IPS DF 19.7 (cell line): Measurements from ENCODE around the gene FOXJ2.
"Not testable (repeated sequence)": the region's sequence is repeated elsewhere in the genome, so short reads cannot be mapped to it uniquely, and the experiment has no call there.

Experiments used
- DNase-seq: peaks from one replicate; pipeline ENCODE4 v3.0.0-alpha.2; 2013; ENCODE audit warnings: low read depth, low spot score

FOXJ2 gene

GRCh38 chr12:8030189-8030588 is 2.3 kb upstream of the FOXJ2 start:
- no peak for DNase-seq

GRCh38 chr12:8031017-8031416 is 1.5 kb upstream of the FOXJ2 start:
- DNase-seq: not testable (repeated sequence)

GRCh38 chr12:8031872-8032241 is 659 bp upstream of the FOXJ2 start:
- DNase-seq: no peak

- peak; percentile 54 for DNase-seq
These were observed 883 bp downstream of the FOXJ2 start for GRCh38 chr12:8033153-8034044.

DNA sequence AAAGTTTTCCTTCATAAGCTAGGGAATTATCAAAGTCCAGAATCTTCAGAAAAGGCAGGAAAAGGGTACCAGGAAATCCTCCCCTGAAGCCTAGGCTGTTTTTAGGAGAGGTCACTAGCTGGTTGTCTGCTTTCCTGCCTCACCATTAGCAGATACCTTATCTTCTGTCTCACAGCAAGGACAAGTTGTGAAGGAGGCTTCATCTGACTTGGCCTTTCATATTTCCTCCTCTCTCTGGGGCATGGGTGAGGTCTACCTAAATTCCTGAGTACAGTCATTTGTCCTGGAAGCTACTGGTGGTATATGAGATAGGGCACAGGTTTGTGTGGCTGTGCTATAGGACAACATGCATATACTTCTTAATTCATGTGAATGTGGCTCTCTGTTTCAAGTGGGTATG is 2.3 kb downstream of the FOXJ2 start:
- DNase-seq: no peak

DNA sequence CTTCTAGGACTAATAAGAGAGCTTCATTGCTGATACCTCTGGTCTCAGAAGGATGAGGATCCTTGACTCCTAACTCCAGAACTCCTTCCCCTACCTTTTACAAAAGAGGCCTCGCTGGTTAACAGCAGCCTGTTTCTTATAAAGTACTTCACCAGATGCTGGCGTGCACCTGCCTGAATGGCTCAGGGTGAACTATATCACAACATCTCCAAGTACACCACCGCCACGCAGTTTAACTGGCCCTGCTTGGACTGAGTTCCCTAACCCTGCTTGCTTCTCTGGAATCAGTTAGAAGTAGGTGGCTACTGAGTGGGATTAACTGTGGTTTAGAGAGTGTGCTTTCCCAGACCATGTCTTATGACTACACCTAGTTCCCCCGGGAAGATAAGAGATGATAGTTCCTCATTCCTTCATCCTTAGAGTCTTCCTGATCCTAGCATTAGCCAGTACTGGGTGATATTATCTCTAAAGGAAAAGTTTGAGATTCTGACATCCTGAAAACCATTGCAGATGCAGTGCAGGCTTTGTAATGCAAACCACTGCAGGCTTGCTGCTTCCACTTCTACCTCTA is 3.0 kb downstream of the FOXJ2 start:
- DNase-seq: no peak

DNA sequence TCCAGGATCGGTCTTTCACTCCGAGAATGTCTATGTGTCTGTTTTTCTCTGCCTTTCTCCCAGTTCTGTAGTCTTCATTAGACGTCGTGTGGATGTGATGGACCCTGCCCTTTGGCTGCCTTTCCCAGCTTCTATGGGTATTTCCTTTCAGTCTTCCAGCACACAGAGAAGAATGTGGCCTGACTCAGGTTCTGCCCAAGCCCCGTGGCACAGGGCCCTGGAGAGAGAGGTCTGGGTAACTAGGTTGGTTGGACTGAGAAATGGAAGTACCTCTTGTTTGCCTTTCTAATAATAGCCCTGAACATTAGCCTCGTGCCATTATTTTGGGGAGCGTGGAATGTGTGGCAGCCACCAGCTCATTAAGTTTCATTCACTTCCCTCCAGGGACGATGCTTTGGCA is 3.8 kb downstream of the FOXJ2 start:
- no peak for DNase-seq

DNA sequence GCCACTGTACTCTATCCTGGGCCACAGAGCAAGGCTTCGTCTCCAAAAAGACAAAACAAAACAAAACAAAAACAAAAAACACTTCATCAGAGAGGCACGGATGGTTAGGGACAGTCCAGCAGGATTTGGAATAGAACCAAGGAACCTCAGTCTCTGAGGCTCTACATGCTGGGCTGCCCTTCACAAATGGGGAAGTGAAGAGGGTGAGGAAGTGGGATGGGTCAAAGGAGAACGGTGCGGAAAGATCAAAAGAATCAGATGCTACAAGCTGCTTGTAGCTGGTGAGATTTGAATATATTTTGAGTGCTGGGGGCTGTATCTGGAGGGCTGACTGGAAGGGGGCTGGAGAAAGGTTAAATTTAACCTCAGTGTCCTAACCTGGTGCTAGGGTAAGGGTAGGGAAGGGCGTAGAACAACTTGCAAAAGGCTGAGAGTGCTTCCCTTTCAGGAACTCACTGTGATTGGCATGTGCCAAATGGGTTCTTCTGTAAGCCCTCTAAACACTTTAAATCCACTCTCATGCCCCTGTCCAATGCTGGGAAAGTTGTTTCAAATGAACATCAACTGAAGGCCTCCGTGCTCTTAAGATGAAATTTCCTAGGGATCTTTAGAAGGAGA is 4.6 kb downstream of the FOXJ2 start:
- no peak for DNase-seq

- no peak for DNase-seq
These were observed 5.4 kb downstream of the FOXJ2 start for GRCh38 chr12:8037947-8038346.

GRCh38 chr12:8038659-8039114 is 6.2 kb downstream of the FOXJ2 start:
- peak; percentile 57 for DNase-seq

GRCh38 chr12:8040791-8041190 is 8.3 kb downstream of the FOXJ2 start:
- no peak for DNase-seq

DNA sequence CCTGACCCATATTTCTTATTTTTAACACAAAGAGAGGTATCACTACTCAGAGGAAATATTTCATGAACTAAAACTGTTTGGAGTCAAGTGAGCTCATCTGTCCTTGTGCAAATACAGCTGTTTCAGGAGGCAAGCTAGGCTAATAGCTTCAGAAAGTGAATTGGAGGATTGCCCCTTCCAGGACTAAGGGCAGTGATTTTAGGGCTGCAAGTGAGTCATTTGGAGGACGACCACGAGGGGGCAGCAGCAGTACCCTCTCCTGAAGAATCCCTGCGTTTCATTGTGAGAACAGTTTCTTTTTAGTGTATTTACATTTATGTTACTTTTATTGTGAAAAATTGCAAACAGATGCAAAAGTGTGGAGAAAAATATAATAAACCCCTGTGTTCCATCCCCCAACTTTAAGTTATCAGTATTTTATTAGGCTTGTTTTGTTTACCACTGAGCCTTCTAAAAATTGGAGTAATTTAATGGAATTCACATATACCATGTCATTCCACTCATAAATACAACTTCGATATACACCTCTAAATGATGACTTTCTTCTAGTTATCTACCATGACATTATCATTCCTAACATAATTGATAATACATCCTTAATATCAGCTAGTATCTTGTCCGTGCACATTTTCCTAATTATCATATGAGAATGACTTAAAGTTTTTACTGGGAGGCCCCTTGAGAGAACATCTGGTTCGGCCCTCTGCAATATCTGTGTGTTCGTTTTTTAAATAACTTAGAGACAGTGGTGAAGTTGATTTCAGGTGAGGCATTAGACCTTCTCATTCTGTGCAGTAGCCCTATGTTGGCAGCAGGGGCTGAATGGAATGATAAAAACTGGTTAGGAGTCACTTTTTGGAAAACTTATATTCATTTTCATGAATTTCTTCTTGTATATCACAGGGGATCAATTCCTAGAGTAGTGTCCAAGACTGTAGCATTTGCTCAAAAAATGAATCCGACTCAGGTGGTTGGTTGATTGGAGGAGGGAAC is 13.7 kb downstream of the FOXJ2 start:
- DNase-seq: no peak

- no peak for DNase-seq
These were observed 15.3 kb downstream of the FOXJ2 start for GRCh38 chr12:8047842-8048241.

GRCh38 chr12:8048906-8049305 is 16.4 kb downstream of the FOXJ2 start:
- no peak for DNase-seq

DNA sequence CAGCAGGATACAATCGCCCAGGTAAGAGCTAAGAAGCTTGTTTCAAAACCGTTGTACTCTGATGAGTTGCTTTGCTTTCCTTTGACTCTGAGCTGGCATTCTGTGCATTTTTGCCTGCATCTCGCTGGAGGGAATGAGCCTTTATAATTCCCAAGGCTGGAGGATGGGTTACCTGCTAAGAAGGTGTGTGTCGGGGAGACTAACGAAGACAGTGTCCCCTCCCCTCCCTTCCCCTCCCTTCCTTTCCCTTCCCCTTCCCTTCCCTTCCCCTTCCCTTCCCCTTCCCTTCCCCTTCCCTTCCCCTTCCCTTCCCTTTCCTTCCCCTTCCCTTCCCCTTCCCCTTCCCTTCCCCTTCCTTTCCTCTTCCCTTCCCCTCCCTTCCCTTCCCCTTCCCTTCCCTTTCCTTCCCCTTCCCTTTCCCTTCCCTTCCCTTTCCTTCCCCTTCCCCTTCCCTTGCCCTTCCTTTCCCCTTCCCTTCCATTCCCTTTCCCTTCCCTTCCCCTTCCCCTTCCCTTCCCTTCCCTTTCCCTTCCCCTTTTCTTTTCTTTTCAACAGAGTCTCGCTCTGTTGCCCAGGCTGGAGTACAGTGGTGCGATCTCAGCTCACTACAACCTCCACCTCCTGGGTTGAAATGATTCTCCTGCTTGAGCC is 18.2 kb downstream of the FOXJ2 start:
- no peak for DNase-seq

GRCh38 chr12:8052679-8053078 is 20.2 kb downstream of the FOXJ2 start:
- DNase-seq: no peak

GRCh38 chr12:8054816-8055215 is 22.3 kb downstream of the FOXJ2 start:
- no peak for DNase-seq

DNA sequence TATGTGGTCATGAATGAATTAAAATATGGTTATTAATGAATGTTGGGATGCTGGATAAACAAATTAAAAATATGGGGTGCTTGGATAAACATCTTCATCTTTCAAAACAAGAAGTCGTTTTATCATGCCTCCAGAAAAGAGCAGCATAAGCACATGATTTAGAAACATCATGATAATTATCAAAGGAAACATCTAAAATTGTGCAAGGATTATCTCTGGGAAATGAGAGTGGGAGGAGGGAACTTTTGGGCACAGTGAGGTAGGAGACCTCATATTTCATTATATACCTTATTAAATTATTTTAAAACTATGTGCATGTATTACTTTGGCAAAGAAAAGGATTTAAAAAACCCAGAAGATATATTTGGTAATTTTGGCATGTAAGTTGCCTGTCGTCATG is 24.8 kb downstream of the FOXJ2 start:
- DNase-seq: no peak

- no peak for DNase-seq
These were observed 25.3 kb downstream of the FOXJ2 start for GRCh38 chr12:8057839-8058238.

GRCh38 chr12:8058506-8058905 is 26.0 kb downstream of the FOXJ2 start:
- DNase-seq: no peak

DNA sequence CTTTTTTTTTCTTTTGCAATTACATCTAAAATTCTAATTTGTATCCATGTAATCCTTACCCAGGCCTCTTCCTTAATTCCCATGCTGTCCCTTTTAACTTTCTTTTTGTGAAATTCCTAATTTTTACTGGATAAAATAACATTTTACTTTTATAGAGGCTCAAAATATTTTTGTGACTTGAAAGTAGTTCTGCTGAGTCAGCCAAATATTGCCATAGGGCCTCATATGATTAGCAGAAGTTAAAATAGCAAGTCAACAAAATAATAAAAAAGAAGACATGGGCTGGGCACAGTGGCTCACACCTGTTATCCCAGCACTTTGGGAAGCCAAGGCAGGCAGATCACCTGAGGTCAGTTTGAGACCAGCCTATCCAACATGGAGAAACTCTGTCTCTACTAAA is 31.6 kb downstream of the FOXJ2 start:
- no peak for DNase-seq
